Immature natural killer cell (primary cell): ENCODE results near the gene NME9. TPM values are rescaled to one million over a fixed set of nuclear protein-coding genes. Genes with fewer than 3 reads are reported as not detected.

Experiments
- DNase-seq, 3 donors: peaks; one replicate each; pipeline ENCODE4 v3.0.0; 2022; ENCODE audit warnings: mixed read lengths in 1 of 3
- H3K27ac Mint-ChIP-seq, 6 donors: one replicate each; pipeline ENCODE4 v1.8.0; 2020; ENCODE audit warnings: mixed read lengths in 6 of 6, mild to moderate bottlenecking in 5 of 6, inconsistent platforms in 4 of 6, moderate library complexity in 3 of 6
- H3K27me3 Mint-ChIP-seq, 3 donors: one replicate each; pipeline ENCODE4 v1.8.0; 2020 to 2021; ENCODE audit warnings: low read depth in 3 of 3, mild to moderate bottlenecking in 3 of 3, mixed read lengths in 3 of 3, moderate library complexity in 3 of 3, inconsistent platforms in 1 of 3
- H3K36me3 Mint-ChIP-seq, 3 donors: one replicate each; pipeline ENCODE4 v1.8.0; 2020; ENCODE audit warnings: mixed read lengths in 3 of 3, inconsistent platforms in 2 of 3, mild to moderate bottlenecking in 2 of 3
- H3K4me1 Mint-ChIP-seq, 2 donors: one replicate each; pipeline ENCODE4 v1.8.0; 2020; ENCODE audit warnings: inconsistent platforms in 2 of 2, mild to moderate bottlenecking in 2 of 2, mixed read lengths in 2 of 2, moderate library complexity in 1 of 2
- H3K4me3 Mint-ChIP-seq, 5 donors: one replicate each; pipeline ENCODE4 v1.8.0; 2020; ENCODE audit warnings: mild to moderate bottlenecking in 5 of 5, mixed read lengths in 5 of 5, inconsistent platforms in 3 of 5, moderate library complexity in 3 of 5
- H3K9me3 Mint-ChIP-seq, 6 donors: one replicate each; pipeline ENCODE4 v1.8.0; 2020; ENCODE audit warnings: mild to moderate bottlenecking in 6 of 6, mixed read lengths in 6 of 6, inconsistent platforms in 4 of 6, moderate library complexity in 3 of 6
- polyA plus RNA-seq, 3 donors: library from polyadenylated mRNA; unstranded; fragments of 300-500 nt; fragmentation: Illumina TruSeq; gene quantifications; one replicate each; pipeline ENCODE4 v1.2.3, GENCODE V29; 2021

Gene NME9
- polyA plus RNA-seq, 3 donors from 2014 or later = 0.50 TPM; not detected in 2

- Mint-ChIP-seq H3K9me3 (peaks cover 9 to 16% (median 12%) of the 10 kb centered on the region in 6 donors), H3K4me3 (no peak overlapping the region), H3K36me3 (peaks cover 4 to 15% (median 12%) of the 10 kb centered on the region in 3 donors), H3K27ac (no peak overlapping the region), H3K27me3 (peaks cover 2 to 6% (median 4%) of the 10 kb centered on the region in 3 donors), H3K4me1 (no peaks in the 10 kb centered on the region)
- DNase-seq = no peak
These were observed 26.2 kb downstream of the NME9 start for GRCh38 chr3:138303474-138303873.

- H3K4me1 Mint-ChIP-seq = no peaks in the 10 kb centered on the region
- no peak for DNase-seq
- no peaks in the 10 kb centered on the region for H3K9me3 Mint-ChIP-seq
- H3K27ac Mint-ChIP-seq = peak overlapping the region in 1 of 6 donors; percentile 53
- H3K4me3 Mint-ChIP-seq = no peak overlapping the region
- peaks cover 4 to 13% (median 8%) of the 10 kb centered on the region in 3 donors for H3K36me3 Mint-ChIP-seq
- H3K27me3 Mint-ChIP-seq = no peaks in the 10 kb centered on the region
These were observed 29.0 kb downstream of the NME9 start for GRCh38 chr3:138300647-138301046.

- no peaks in the 10 kb centered on the region for H3K9me3 Mint-ChIP-seq
- no peaks in the 10 kb centered on the region for H3K27me3 Mint-ChIP-seq
- peak overlapping the region in 3 of 6 donors; percentile 8 to 26 (median 23) for H3K27ac Mint-ChIP-seq
- H3K36me3 Mint-ChIP-seq = peaks cover 13 to 15% (median 15%) of the 10 kb centered on the region in 3 donors
- H3K4me1 Mint-ChIP-seq = no peaks in the 10 kb centered on the region
- no peak for DNase-seq
- no peak overlapping the region for H3K4me3 Mint-ChIP-seq
These were observed 31.8 kb downstream of the NME9 start for GRCh38 chr3:138297876-138298275.

- no peak for DNase-seq
- Mint-ChIP-seq H3K27ac (no peak overlapping the region), H3K4me1 (no peaks in the 10 kb centered on the region), H3K4me3 (no peak overlapping the region), H3K9me3 (no peaks in the 10 kb centered on the region), H3K36me3 (peaks cover 15 to 19% (median 19%) of the 10 kb centered on the region in 3 donors), H3K27me3 (no peaks in the 10 kb centered on the region)
These were observed 32.5 kb downstream of the NME9 start for GRCh38 chr3:138297059-138297607.

- Mint-ChIP-seq H3K4me1 (no peaks in the 10 kb centered on the region), H3K9me3 (no peaks in the 10 kb centered on the region), H3K27ac (peak overlapping the region in 1 of 6 donors; percentile 12), H3K27me3 (peaks cover 0 to under 1% (median 0%) of the 10 kb centered on the region in 3 donors), H3K4me3 (no peak overlapping the region), H3K36me3 (peaks cover 17 to 21% (median 20%) of the 10 kb centered on the region in 3 donors)
- no peak for DNase-seq
These were observed 33.0 kb downstream of the NME9 start for GRCh38 chr3:138296639-138297038.

- H3K27me3 Mint-ChIP-seq = peaks cover 0 to 4% (median 2%) of the 10 kb centered on the region in 3 donors
- no peak for DNase-seq
- no peaks in the 10 kb centered on the region for H3K9me3 Mint-ChIP-seq
- no peaks in the 10 kb centered on the region for H3K4me1 Mint-ChIP-seq
- peaks cover 25 to 32% (median 29%) of the 10 kb centered on the region in 3 donors for H3K36me3 Mint-ChIP-seq
- H3K4me3 Mint-ChIP-seq = no peak overlapping the region
- H3K27ac Mint-ChIP-seq = peak overlapping the region in 2 of 6 donors; percentile 41 to 45
These were observed 40.0 kb downstream of the NME9 start for GRCh38 chr3:138289701-138290100.

GRCh38 chr3:138289260-138289659, 40.4 kb downstream of the NME9 start:
- Mint-ChIP-seq H3K27ac (peak overlapping the region in 2 of 6 donors; percentile 5 to 77), H3K4me3 (no peak overlapping the region), H3K36me3 (peaks cover 25 to 32% (median 29%) of the 10 kb centered on the region in 3 donors), H3K27me3 (peaks cover 0 to 4% (median 2%) of the 10 kb centered on the region in 3 donors), H3K9me3 (no peaks in the 10 kb centered on the region), H3K4me1 (no peaks in the 10 kb centered on the region)
- DNase-seq = no peak

DNA sequence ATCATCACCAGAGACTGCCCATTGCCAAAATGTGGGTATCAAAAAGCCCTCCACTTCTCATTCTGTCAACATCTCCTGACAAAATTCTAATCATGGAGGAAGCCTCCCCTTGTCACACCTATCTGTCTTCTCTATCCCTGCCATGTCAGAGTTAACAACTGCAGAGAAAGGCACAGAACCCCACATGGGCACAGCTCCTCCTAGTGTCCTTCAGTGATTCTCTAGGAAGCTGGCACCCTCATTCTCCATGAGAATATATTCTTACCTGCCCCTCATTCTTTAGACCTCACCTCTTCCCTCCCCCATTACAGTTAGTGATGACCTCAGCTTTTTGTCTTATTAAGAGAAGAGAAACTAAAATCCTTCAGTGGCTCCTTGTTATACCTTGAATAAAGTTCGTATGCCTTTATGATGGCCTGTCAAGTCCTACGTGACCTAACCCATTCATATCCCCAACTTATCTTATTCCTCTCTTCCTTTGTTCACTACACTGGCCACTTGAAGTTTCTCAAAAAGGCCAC, 44.6 kb downstream of the NME9 start:
- no peaks in the 10 kb centered on the region for H3K9me3 Mint-ChIP-seq
- H3K4me3 Mint-ChIP-seq = no peak overlapping the region
- peaks cover 16 to 17% (median 17%) of the 10 kb centered on the region in 3 donors for H3K36me3 Mint-ChIP-seq
- no peak for DNase-seq
- H3K27me3 Mint-ChIP-seq = peaks cover 0 to 4% (median 0%) of the 10 kb centered on the region in 3 donors
- no peaks in the 10 kb centered on the region for H3K4me1 Mint-ChIP-seq
- H3K27ac Mint-ChIP-seq = no peak overlapping the region

DNA sequence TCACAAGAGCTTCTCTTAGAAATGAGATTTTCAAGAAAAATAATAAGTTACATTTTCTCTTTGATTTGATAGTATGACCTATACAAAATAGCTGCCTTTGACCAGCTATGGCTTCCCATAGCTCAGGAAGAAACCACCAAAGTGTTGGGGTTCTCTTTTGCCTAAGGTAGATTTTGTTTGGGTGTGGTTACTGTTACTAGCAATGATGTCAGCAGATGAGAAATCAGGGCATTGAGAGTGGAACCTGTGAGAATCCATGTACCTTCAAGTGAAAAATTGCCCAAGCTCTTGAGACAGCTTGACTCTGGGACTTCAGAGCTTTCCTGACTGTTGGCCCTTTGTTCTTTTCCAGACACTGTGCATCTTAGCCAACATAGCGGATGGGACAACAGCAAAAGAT, 45.6 kb downstream of the NME9 start:
- no peaks in the 10 kb centered on the region for H3K4me1 Mint-ChIP-seq
- no peak overlapping the region for H3K4me3 Mint-ChIP-seq
- no peaks in the 10 kb centered on the region for H3K9me3 Mint-ChIP-seq
- no peak for DNase-seq
- H3K27me3 Mint-ChIP-seq = no peaks in the 10 kb centered on the region
- no peak overlapping the region for H3K27ac Mint-ChIP-seq
- H3K36me3 Mint-ChIP-seq = peaks cover 10 to 14% (median 11%) of the 10 kb centered on the region in 3 donors

- Mint-ChIP-seq H3K4me1 (no peaks in the 10 kb centered on the region), H3K4me3 (no peak overlapping the region), H3K27ac (no peak overlapping the region), H3K9me3 (no peaks in the 10 kb centered on the region), H3K36me3 (peaks cover 4 to 11% (median 8%) of the 10 kb centered on the region in 3 donors), H3K27me3 (no peaks in the 10 kb centered on the region)
- DNase-seq = no peak
These were observed 46.8 kb downstream of the NME9 start for GRCh38 chr3:138282836-138283235.

- no peak for DNase-seq
- Mint-ChIP-seq H3K4me3 (no peak overlapping the region), H3K27me3 (peaks cover 0 to 5% (median 0%) of the 10 kb centered on the region in 3 donors), H3K36me3 (peaks cover 10 to 19% (median 12%) of the 10 kb centered on the region in 3 donors), H3K4me1 (no peaks in the 10 kb centered on the region), H3K27ac (no peak overlapping the region), H3K9me3 (no peaks in the 10 kb centered on the region)
These were observed 48.1 kb downstream of the NME9 start for GRCh38 chr3:138281561-138281960.

DNA sequence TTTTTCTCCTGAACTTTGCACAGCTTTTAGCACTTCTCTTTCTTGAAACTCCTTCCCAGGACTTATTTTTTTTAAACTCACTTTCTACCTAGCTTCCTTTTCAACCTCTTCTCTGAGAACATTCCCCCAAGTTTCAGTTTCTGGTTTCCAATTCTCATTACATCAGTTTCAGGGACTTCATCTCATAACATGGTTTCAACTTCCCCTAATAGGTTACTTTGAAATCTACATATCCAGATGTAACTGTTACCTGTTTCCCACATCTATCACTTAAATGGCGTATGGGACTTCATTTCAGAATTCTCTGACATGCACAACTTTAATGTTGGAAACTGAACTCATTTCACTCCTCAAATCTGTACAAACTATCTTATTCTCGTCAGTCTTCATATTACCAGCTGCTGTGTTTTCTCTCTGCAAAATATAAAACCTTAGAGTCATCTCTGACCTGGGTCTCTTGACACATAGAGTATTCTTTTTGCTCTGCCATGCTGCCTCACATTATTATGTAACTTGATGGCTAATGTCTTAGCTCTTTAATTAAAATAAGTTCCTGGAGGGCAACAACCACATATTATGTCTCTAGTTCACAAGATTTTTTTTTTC, 58.4 kb downstream of the NME9 start:
- no peak for DNase-seq
- Mint-ChIP-seq H3K4me1 (no peaks in the 10 kb centered on the region), H3K27ac (peak overlapping the region in 2 of 6 donors; percentile 15 to 23), H3K9me3 (no peaks in the 10 kb centered on the region), H3K4me3 (no peak overlapping the region), H3K27me3 (peaks cover 0 to 4% (median 0%) of the 10 kb centered on the region in 3 donors), H3K36me3 (peaks cover 34 to 46% (median 35%) of the 10 kb centered on the region in 3 donors)

- H3K9me3 Mint-ChIP-seq = no peaks in the 10 kb centered on the region
- no peak for DNase-seq
- H3K4me1 Mint-ChIP-seq = no peaks in the 10 kb centered on the region
- H3K27ac Mint-ChIP-seq = no peak overlapping the region
- H3K4me3 Mint-ChIP-seq = no peak overlapping the region
- peaks cover 27 to 44% (median 28%) of the 10 kb centered on the region in 3 donors for H3K36me3 Mint-ChIP-seq
- H3K27me3 Mint-ChIP-seq = peaks cover 0 to 4% (median 0%) of the 10 kb centered on the region in 3 donors
These were observed 59.4 kb downstream of the NME9 start for GRCh38 chr3:138270245-138270644.

GRCh38 chr3:138267083-138267482, 62.6 kb downstream of the NME9 start:
- no peaks in the 10 kb centered on the region for H3K9me3 Mint-ChIP-seq

More at GRCh38 chr3:138267083-138267482, 62.6 kb downstream of the NME9 start:
- Mint-ChIP-seq H3K36me3 (peaks cover 7 to 27% (median 22%) of the 10 kb centered on the region in 3 donors), H3K27me3 (peaks cover 0 to 4% (median 0%) of the 10 kb centered on the region in 3 donors), H3K4me3 (no peak overlapping the region), H3K27ac (no peak overlapping the region), H3K4me1 (no peaks in the 10 kb centered on the region)
- DNase-seq = no peak
